MM.1S (cell line): ENCODE data around the gene MGST2.

ENCODE experiments used
- DNase-seq: peaks from one replicate; pipeline ENCODE4 v3.0.0-alpha.2; 2015
- H2AFZ ChIP-seq: fragments of 300-600 bp; sonication (generic); 2 replicates; pipeline ENCODE4 v1.6.0; 2016; ENCODE audit warnings: antibody characterized with exemption, low read length
- H3F3A ChIP-seq: fragments of 300-600 bp; sonication (generic); 2 replicates; pipeline ENCODE4 v1.6.1; 2016; ENCODE audit warnings: mild to moderate bottlenecking, antibody characterized with exemption, low read length, moderate library complexity, mixed read lengths; ENCODE audit not compliant: insufficient read depth
- H3K27ac ChIP-seq: fragments of 300-600 bp; sonication (generic); 2 replicates; pipeline ENCODE4 v1.5.1; 2016; ENCODE audit warnings: mild to moderate bottlenecking, low read length
- H3K27me3 ChIP-seq: fragments of 300-600 bp; sonication (generic); replicated peaks from 2 replicates; pipeline ENCODE4 v1.6.0; 2016; ENCODE audit warnings: low read length; ENCODE audit not compliant: insufficient read depth
- H3K36me3 ChIP-seq: fragments of 300-600 bp; sonication (generic); replicated peaks from 2 replicates; pipeline ENCODE4 v1.6.1; 2016; ENCODE audit warnings: mild to moderate bottlenecking, low read length, mixed read lengths; ENCODE audit not compliant: insufficient read depth
- H3K4me1 ChIP-seq: fragments of 300-600 bp; sonication (generic); 2 replicates; pipeline ENCODE4 v1.6.1; 2016; ENCODE audit warnings: low read length, mixed read lengths
- H3K4me2 ChIP-seq: fragments of 300-600 bp; sonication (generic); 2 replicates; pipeline ENCODE4 v1.6.0; 2016; ENCODE audit warnings: low read depth, low read length
- H3K4me3 ChIP-seq: fragments of 300-600 bp; sonication (generic); 2 replicates; pipeline ENCODE4 v1.5.1; 2016; ENCODE audit warnings: low read length, mixed read lengths
- H3K79me2 ChIP-seq: fragments of 300-600 bp; sonication (generic); 2 replicates; pipeline ENCODE4 v1.6.1; 2016; ENCODE audit warnings: mixed run types, low read length, mixed read lengths
- H3K9ac ChIP-seq: fragments of 300-600 bp; sonication (generic); 2 replicates; pipeline ENCODE4 v1.6.1; 2016; ENCODE audit warnings: low read length, mixed read lengths
- H3K9me2 ChIP-seq: fragments of 300-600 bp; sonication (generic); replicated peaks from 2 replicates; pipeline ENCODE4 v1.6.1; 2016; ENCODE audit warnings: mild to moderate bottlenecking, low read length, mixed read lengths; ENCODE audit not compliant: insufficient read depth
- H3K9me3 ChIP-seq: fragments of 300-600 bp; sonication (generic); replicated peaks from 2 replicates; pipeline ENCODE4 v1.6.1; 2016; ENCODE audit warnings: mild to moderate bottlenecking, low read length, mixed read lengths; ENCODE audit not compliant: insufficient read depth
- H4K20me1 ChIP-seq: fragments of 300-600 bp; sonication (generic); 2 replicates; pipeline ENCODE4 v1.6.1; 2016; ENCODE audit warnings: mild to moderate bottlenecking, low read length, moderate library complexity, mixed read lengths; ENCODE audit not compliant: insufficient read depth
- CTCF ChIP-seq: fragments of 300-600 bp; sonication (generic); IDR thresholded peaks from 2 replicates; pipeline ENCODE4 v1.5.1; 2016; ENCODE audit warnings: antibody characterized with exemption, low read length, mixed read lengths
- EZH2 ChIP-seq: fragments of 300-600 bp; sonication (generic); optimal IDR thresholded peaks from 2 replicates; pipeline ENCODE3; 2017; ENCODE audit warnings: low read depth, mild to moderate bottlenecking, antibody characterized with exemption, low read length, mixed read lengths
- EZH2phosphoT487 ChIP-seq: fragments of 300-600 bp; sonication (generic); IDR thresholded peaks from 2 replicates; pipeline ENCODE4 v1.6.1; 2018; ENCODE audit warnings: antibody characterized with exemption, low read length

The MGST2 gene

DNA sequence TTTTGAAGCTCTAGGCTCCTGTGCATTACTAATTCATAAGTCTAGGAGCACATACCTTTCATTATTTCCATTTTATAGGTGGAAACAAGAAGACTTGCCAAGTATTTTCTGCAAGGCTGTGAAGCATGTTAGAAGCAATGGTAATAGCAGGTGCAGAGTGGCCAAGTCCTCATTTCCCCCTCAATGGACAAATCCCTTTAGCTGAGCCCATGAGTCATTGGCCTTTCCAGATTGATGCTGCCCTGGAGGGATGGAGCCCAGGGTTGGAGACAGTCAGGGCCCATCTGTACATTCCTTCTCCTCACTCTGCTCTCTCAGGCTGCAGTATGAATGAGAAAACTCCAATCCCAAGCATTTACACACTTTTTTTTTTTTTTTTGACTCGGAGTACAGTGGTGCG, 6.6 kb downstream of the MGST2 start:
- Histone ChIP-seq H3K27me3 (no peaks in the 10 kb centered on the region), H3K9me3 (no peaks in the 10 kb centered on the region), H3K36me3 (no peaks in the 10 kb centered on the region), H2AFZ (no peak overlapping the region), H4K20me1 (no peaks in the 10 kb centered on the region), H3K4me2 (no peak overlapping the region), H3K4me3 (no peak overlapping the region), H3F3A (no peaks in the 10 kb centered on the region), H3K9ac (no peak overlapping the region), H3K79me2 (no peaks in the 10 kb centered on the region), H3K27ac (no peak overlapping the region), H3K9me2 (no peaks in the 10 kb centered on the region), H3K4me1 (no peaks in the 10 kb centered on the region)
- DNase-seq, result no peak
- no peak for TF ChIP-seq EZH2phosphoT487
- TF ChIP-seq EZH2, result no peak

- no peaks in the 10 kb centered on the region for H4K20me1 ChIP-seq
These were observed 7.1 kb downstream of the MGST2 start for GRCh38 chr4:139672732-139673131.

DNA sequence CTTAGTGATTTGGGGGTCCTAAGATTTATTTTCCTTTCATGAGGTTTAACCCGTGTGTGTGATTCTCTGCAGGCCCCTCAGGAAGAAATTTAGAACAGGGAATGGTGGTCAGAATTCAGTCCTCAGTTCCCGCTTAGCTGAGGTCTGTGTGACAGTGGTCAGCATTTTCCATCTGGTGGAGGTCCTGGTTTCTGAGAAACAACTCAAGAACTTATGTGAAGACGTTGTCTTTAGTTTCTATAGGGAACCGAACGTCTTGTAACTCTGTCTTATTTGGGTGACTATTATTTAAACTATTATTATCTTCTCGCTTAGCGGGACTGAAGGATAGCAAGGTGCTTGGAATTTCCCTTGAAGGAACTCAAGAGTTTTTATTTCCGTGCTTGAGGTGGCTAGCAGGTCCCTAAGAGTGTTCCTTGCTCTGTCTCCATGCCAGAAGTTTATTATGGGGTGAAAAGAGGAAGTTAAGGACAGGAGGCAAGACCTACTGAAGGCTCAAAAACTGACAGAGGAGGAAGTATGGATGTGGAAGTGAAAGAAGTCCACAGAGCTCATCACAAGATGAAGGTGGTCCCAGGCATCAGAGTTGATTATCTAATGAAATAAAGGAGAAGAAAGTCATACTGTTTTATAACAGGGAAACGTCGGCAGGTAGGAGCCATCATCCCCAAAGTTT, 9.4 kb downstream of the MGST2 start:
- Histone ChIP-seq H2AFZ (no peak overlapping the region), H3K27me3 (no peaks in the 10 kb centered on the region), H3K4me1 (no peaks in the 10 kb centered on the region), H3K36me3 (no peaks in the 10 kb centered on the region), H4K20me1 (no peaks in the 10 kb centered on the region), H3K4me3 (no peak overlapping the region), H3K27ac (no peak overlapping the region), H3F3A (no peaks in the 10 kb centered on the region), H3K79me2 (no peaks in the 10 kb centered on the region), H3K9me3 (no peaks in the 10 kb centered on the region), H3K9ac (no peak overlapping the region), H3K9me2 (no peaks in the 10 kb centered on the region), H3K4me2 (no peak overlapping the region)
- DNase-seq, result no peak
- TF ChIP-seq CTCF, result no peak

More at GRCh38 chr4:139672732-139673131, 7.1 kb downstream of the MGST2 start:
- no peaks in the 10 kb centered on the region for H3K4me1 ChIP-seq
- no peak overlapping the region for H2AFZ ChIP-seq
- H3K4me3 ChIP-seq, result no peak overlapping the region
- no peaks in the 10 kb centered on the region for H3K27me3 ChIP-seq
- no peak for DNase-seq
- H3K9me3 ChIP-seq, result no peaks in the 10 kb centered on the region
- no peak overlapping the region for H3K9ac ChIP-seq
- TF ChIP-seq EZH2 (no peak), EZH2phosphoT487 (no peak), CTCF (no peak)
- no peaks in the 10 kb centered on the region for H3F3A ChIP-seq
- H3K27ac ChIP-seq, result no peak overlapping the region
- no peak overlapping the region for H3K4me2 ChIP-seq
- H3K36me3 ChIP-seq, result no peaks in the 10 kb centered on the region
- H3K9me2 ChIP-seq, result no peaks in the 10 kb centered on the region
- no peaks in the 10 kb centered on the region for H3K79me2 ChIP-seq

GRCh38 chr4:139675651-139676050, 10.0 kb downstream of the MGST2 start:
- no peak overlapping the region for H3K4me3 ChIP-seq
- no peaks in the 10 kb centered on the region for H3K79me2 ChIP-seq
- no peaks in the 10 kb centered on the region for H3K36me3 ChIP-seq
- H3K4me2 ChIP-seq, result no peak overlapping the region
- TF ChIP-seq EZH2phosphoT487, result no peak
- no peak for TF ChIP-seq EZH2
- TF ChIP-seq CTCF, result no peak
- H3K27ac ChIP-seq, result no peak overlapping the region
- H2AFZ ChIP-seq, result no peak overlapping the region
- no peaks in the 10 kb centered on the region for H3K4me1 ChIP-seq
- DNase-seq, result no peak
- H3F3A ChIP-seq, result no peaks in the 10 kb centered on the region
- no peaks in the 10 kb centered on the region for H4K20me1 ChIP-seq
- H3K9me3 ChIP-seq, result no peaks in the 10 kb centered on the region
- H3K9ac ChIP-seq, result no peak overlapping the region
- H3K9me2 ChIP-seq, result no peaks in the 10 kb centered on the region
- H3K27me3 ChIP-seq, result no peaks in the 10 kb centered on the region
